NB4 (cell line): ENCODE data around the gene DOK1.

Source experiments
- POLR2A ChIP-seq: IDR thresholded peaks from 2 replicates; pipeline ENCODE4 v1.6.1; 2011; ENCODE audit warnings: mild to moderate bottlenecking; ENCODE audit not compliant: insufficient read length; ENCODE audit errors: extremely low read depth
- TF ChIP-seq, protein P1 (sequence below): IDR thresholded peaks from one replicate; pipeline ENCODE4 v1.5.1; 2012; ENCODE audit warnings: low read depth, low read length

GRCh38 chr2:74526649-74527230, 27.8 kb upstream of the DOK1 start:
- TF ChIP-seq, protein P1, sequence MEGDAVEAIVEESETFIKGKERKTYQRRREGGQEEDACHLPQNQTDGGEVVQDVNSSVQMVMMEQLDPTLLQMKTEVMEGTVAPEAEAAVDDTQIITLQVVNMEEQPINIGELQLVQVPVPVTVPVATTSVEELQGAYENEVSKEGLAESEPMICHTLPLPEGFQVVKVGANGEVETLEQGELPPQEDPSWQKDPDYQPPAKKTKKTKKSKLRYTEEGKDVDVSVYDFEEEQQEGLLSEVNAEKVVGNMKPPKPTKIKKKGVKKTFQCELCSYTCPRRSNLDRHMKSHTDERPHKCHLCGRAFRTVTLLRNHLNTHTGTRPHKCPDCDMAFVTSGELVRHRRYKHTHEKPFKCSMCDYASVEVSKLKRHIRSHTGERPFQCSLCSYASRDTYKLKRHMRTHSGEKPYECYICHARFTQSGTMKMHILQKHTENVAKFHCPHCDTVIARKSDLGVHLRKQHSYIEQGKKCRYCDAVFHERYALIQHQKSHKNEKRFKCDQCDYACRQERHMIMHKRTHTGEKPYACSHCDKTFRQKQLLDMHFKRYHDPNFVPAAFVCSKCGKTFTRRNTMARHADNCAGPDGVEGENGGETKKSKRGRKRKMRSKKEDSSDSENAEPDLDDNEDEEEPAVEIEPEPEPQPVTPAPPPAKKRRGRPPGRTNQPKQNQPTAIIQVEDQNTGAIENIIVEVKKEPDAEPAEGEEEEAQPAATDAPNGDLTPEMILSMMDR: no peak
- TF ChIP-seq POLR2A: no peak
